Tibial nerve (tissue), 3 donors: ENCODE measurements around the gene BCKDHB.

Experiments used
- CTCF ChIP-seq, 5 experiments: fragments of 200-600 bp in 3 of 5; fragments of 450-650 bp in 2 of 5; sonication (generic) in 3 of 5; IDR thresholded peaks; one replicate each; pipeline ENCODE4 v1.5.1; 2016 to 2019; ENCODE audit warnings: antibody characterized with exemption in 5 of 5, mild to moderate bottlenecking in 3 of 5, moderate library complexity in 2 of 5
- POLR2A ChIP-seq, 2 donors: fragments of 450-650 bp; IDR thresholded peaks; one replicate each; pipeline ENCODE4 v1.6.1; 2017; ENCODE audit warnings: antibody characterized with exemption in 2 of 2, mild to moderate bottlenecking in 2 of 2, moderate library complexity in 2 of 2

GRCh38 chr6:80133020-80133419 is 26.5 kb downstream of the BCKDHB start:
- peak; percentile 12 to 59 (median 35) for TF ChIP-seq CTCF (IDR thresholded peaks at IDR 0.05)
- TF ChIP-seq POLR2A (IDR thresholded peaks at IDR 0.05): no peak
